Measurements from ENCODE around the gene ASH1L. TPM values are rescaled to one million over a fixed set of nuclear protein-coding genes. Genes with fewer than 3 reads are reported as not detected.
"Not testable (repeated sequence)": the region's sequence is repeated elsewhere in the genome, so short reads cannot be mapped to it uniquely, and the experiment has no call there.

The ASH1L gene
- 10 to 100 TPM; 55.6 to 81.3 (median 75.0) TPM for total RNA-seq

- TF ChIP-seq EP300 (IDR thresholded peaks at IDR 0.05) (no peak), POLR2AphosphoS5 (IDR thresholded peaks at IDR 0.05) (peak; percentile 96), POLR2A (IDR thresholded peaks at IDR 0.05) (peak; percentile 89 to 90)
- TF ChIP-seq, protein P1, sequence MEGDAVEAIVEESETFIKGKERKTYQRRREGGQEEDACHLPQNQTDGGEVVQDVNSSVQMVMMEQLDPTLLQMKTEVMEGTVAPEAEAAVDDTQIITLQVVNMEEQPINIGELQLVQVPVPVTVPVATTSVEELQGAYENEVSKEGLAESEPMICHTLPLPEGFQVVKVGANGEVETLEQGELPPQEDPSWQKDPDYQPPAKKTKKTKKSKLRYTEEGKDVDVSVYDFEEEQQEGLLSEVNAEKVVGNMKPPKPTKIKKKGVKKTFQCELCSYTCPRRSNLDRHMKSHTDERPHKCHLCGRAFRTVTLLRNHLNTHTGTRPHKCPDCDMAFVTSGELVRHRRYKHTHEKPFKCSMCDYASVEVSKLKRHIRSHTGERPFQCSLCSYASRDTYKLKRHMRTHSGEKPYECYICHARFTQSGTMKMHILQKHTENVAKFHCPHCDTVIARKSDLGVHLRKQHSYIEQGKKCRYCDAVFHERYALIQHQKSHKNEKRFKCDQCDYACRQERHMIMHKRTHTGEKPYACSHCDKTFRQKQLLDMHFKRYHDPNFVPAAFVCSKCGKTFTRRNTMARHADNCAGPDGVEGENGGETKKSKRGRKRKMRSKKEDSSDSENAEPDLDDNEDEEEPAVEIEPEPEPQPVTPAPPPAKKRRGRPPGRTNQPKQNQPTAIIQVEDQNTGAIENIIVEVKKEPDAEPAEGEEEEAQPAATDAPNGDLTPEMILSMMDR (IDR thresholded peaks at IDR 0.05): peak in 2 of 4 experiments; percentile 39 to 51
- peak; percentile 95 for ATAC-seq
- no peaks in the 10 kb centered on the region for H3K36me3 ChIP-seq
- no peaks in the 10 kb centered on the region for H3K9me3 ChIP-seq
- H3K4me3 ChIP-seq: peak within 1 kb of the TSS; percentile 59 to 86
- H3K4me1 ChIP-seq: peaks cover 0 to 50% (median 22%) of the 10 kb centered on the region in 3 donors
- peak within 1 kb of the TSS; percentile 91 to 98 (median 96) for H3K27ac ChIP-seq
- H3K27me3 ChIP-seq: no peaks in the 10 kb centered on the region
- 0% methylated on average over 4 of the region's 87 CpGs; no CpG with 5 or more reads in 1 of the 2 donors for WGBS, 2 donors (ENCODE audit: low coverage in 1 of 2)
These were observed at the start of gene ASH1L for GRCh38 chr1:155562581-155563376. Gene ASH1L (minus strand): TSS chr1:155562803. CDS start chr1:155521519, 41,284 bp downstream.

DNA sequence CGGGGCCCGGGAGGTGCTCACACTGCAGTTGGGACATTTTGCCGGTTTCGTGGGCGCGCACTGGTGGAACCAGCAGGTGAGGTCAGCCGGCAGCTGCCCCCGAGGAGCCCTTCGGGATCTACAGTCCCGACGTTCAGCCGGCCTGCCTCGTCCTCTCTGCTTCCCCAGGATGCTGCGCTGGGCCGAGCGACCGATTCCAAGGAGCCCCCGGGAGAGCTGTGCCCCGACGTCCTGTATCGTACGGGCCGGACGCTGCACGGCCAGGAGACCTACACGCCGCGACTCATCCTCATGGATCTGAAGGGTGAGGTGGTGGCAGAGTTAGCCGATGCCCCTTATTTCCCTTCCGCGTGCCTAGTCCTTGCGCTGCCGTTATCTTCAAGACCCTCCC is 47.6 kb upstream of the ASH1L start:
- Histone ChIP-seq H3K4me3 (peak overlapping the region; percentile 41 to 63), H3K36me3 (peaks cover 0 to 21% of the 10 kb centered on the region in 2 donors)
- not testable (repeated sequence) for H3K9me3 ChIP-seq, H3K27me3 ChIP-seq, H3K4me1 ChIP-seq, H3K27ac ChIP-seq
- WGBS, 2 donors (ENCODE audit: low coverage in 1 of 2): no CpG with 5 or more reads among the region's 33 CpGs
- peak; percentile 25 for ATAC-seq

GRCh38 chr1:155609515-155610256 is 47.1 kb upstream of the ASH1L start, which contains the start of gene MSTO1:
Gene MSTO1 (plus strand): TSS chr1:155610218. CDS start chr1:155610249, 31 bp downstream.
- peak within 1 kb of the TSS; percentile 41 to 63 for H3K4me3 ChIP-seq
- 26 to 28% methylated on average over 9 to 12 of the region's 47 CpGs for WGBS, 2 donors (ENCODE audit: low coverage in 1 of 2)
- peak within 1 kb of the TSS; percentile 14 to 84 (median 76) for H3K27ac ChIP-seq
- no peaks in the 10 kb centered on the region for H3K9me3 ChIP-seq
- peak in 1 of 2 donors; percentile 28 for TF ChIP-seq POLR2A (IDR thresholded peaks at IDR 0.05)
- TF ChIP-seq POLR2AphosphoS5 (IDR thresholded peaks at IDR 0.05): peak; percentile 22
- TF ChIP-seq, protein P1 (IDR thresholded peaks at IDR 0.05): peak in 1 of 4 experiments; percentile 13
- no peak for TF ChIP-seq EP300 (IDR thresholded peaks at IDR 0.05)
- H3K4me1 ChIP-seq: peaks cover 0 to 4% (median 4%) of the 10 kb centered on the region in 3 donors
- H3K27me3 ChIP-seq: peaks cover 6% of the 10 kb centered on the region
- peaks cover 0 to 19% of the 10 kb centered on the region in 2 donors for H3K36me3 ChIP-seq
- peak; percentile 100 for ATAC-seq

DNA sequence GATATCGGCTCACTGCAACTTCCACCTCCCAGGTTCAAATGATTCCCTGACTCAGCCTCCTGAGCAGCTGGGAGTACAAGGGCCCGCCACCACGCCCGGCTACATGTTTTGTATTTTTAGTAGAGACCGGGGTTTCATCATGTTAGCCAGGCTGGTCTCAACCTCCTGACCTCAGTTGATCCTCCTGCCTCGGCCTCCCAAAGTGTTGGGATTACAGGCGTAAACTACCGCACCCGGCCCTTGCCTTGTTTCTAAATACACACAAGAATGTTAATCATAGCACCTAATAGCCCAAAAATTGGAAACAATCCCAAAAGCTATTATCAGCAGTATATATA is 46.3 kb upstream of the ASH1L start:
- Histone ChIP-seq H3K4me1 (peaks cover 0 to 4% (median 4%) of the 10 kb centered on the region in 3 donors), H3K4me3 (no peak overlapping the region), H3K9me3 (no peaks in the 10 kb centered on the region), H3K36me3 (peaks cover 0 to 15% of the 10 kb centered on the region in 2 donors), H3K27me3 (peaks cover 6% of the 10 kb centered on the region), H3K27ac (no peak overlapping the region)
- WGBS, 2 donors (ENCODE audit: low coverage in 1 of 2): 87 to 91% methylated on average over 7 of the region's 9 CpGs
- ATAC-seq: no peak
- TF ChIP-seq POLR2A (IDR thresholded peaks at IDR 0.05): no peak
- TF ChIP-seq POLR2AphosphoS5 (IDR thresholded peaks at IDR 0.05): no peak

DNA sequence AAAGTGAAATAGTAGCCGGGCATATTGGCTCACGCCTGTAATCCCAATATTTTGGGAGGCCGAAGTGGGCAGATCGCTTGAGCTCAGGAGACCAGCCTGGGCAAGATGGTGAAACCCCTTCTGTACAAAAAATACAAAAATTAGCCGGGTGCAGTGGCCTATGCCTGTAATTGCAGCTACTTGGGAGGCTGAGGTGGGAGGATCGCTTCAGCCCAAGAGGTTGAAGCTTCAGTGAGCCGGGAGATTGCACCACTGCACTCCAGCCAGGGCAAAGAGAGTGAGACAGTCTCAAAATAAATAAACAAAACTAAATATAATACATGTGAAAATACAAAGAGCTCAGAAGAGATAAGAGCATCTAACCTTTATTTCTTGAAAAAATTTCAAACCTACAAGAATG is 45.1 kb upstream of the ASH1L start:
- H3K27ac ChIP-seq: no peak overlapping the region
- peaks cover 0 to 8% of the 10 kb centered on the region in 2 donors for H3K36me3 ChIP-seq
- no peaks in the 10 kb centered on the region for H3K9me3 ChIP-seq
- peaks cover 0 to 4% (median 4%) of the 10 kb centered on the region in 3 donors for H3K4me1 ChIP-seq
- no peak overlapping the region for H3K4me3 ChIP-seq
- 80% methylated on average over 1 to 7 of the region's 7 CpGs for WGBS, 2 donors (ENCODE audit: low coverage in 1 of 2)
- H3K27me3 ChIP-seq: peaks cover 6% of the 10 kb centered on the region
- ATAC-seq: no peak
- TF ChIP-seq POLR2AphosphoS5 (IDR thresholded peaks at IDR 0.05) (no peak), POLR2A (IDR thresholded peaks at IDR 0.05) (no peak), EP300 (IDR thresholded peaks at IDR 0.05) (no peak)
- TF ChIP-seq, protein P1 (IDR thresholded peaks at IDR 0.05): no peak

- not testable (repeated sequence) for H3K9me3 ChIP-seq, ATAC-seq, H3K27ac ChIP-seq, H3K4me3 ChIP-seq, H3K36me3 ChIP-seq
- Histone ChIP-seq H3K27me3 (peaks cover 12% of the 10 kb centered on the region), H3K4me1 (peaks cover 0 to 10% (median 0%) of the 10 kb centered on the region in 3 donors)
- WGBS, 2 donors (ENCODE audit: low coverage in 1 of 2): 20 to 33% methylated on average over 2 to 7 of the region's 12 CpGs
These were observed 37.4 kb upstream of the ASH1L start for GRCh38 chr1:155599828-155600572.
